ENCODE measurements around the gene KRI1.
A peak's percentile ranks its signal among the peaks of the same experiment; 100 is the strongest.
"Not testable (repeated sequence)": the region's sequence is repeated elsewhere in the genome, so short reads cannot be mapped to it uniquely, and the experiment has no call there.

Gene KRI1

GRCh38 chr19:10566658-10567410, 1.0 kb upstream of the KRI1 start:
- DNase-seq (ENCODE audit: low spot score in 2 of 2) (peak; percentile 46 to 57), ATAC-seq (ENCODE audit: low read depth) (peak; percentile 20)
- Mint-ChIP-seq H3K36me3 (peaks cover 9% of the 10 kb centered on the region), H3K27me3 (no peaks in the 10 kb centered on the region), H3K4me1 (peaks cover 26% of the 10 kb centered on the region), H3K4me3 (peak overlapping the region; percentile 91), H3K9me3 (no peaks in the 10 kb centered on the region), H3K27ac (peak overlapping the region; percentile 91)

- H3K9me3 Mint-ChIP-seq: no peaks in the 10 kb centered on the region
- peak overlapping the region; percentile 91 for H3K27ac Mint-ChIP-seq
- peaks cover 11% of the 10 kb centered on the region for H3K36me3 Mint-ChIP-seq
- no peak for DNase-seq (ENCODE audit: low spot score in 2 of 2)
- peak overlapping the region; percentile 91 for H3K4me3 Mint-ChIP-seq
- H3K4me1 Mint-ChIP-seq: peaks cover 26% of the 10 kb centered on the region
- no peak for ATAC-seq (ENCODE audit: low read depth)
- H3K27me3 Mint-ChIP-seq: no peaks in the 10 kb centered on the region
Measured at GRCh38 chr19:10566408-10566657, 523 bp upstream of the KRI1 start.

GRCh38 chr19:10565028-10565566, 713 bp downstream of the KRI1 start:
- Mint-ChIP-seq H3K4me3 (peak overlapping the region; percentile 91), H3K27me3 (no peaks in the 10 kb centered on the region), H3K4me1 (peaks cover 24% of the 10 kb centered on the region), H3K36me3 (peaks cover 14% of the 10 kb centered on the region), H3K9me3 (no peaks in the 10 kb centered on the region), H3K27ac (peak overlapping the region; percentile 91)
- ATAC-seq (ENCODE audit: low read depth): peak; percentile 16
- peak; percentile 48 to 62 for DNase-seq (ENCODE audit: low spot score in 2 of 2)

- DNase-seq (ENCODE audit: low spot score in 2 of 2) (no peak), ATAC-seq (ENCODE audit: low read depth) (no peak)
- Mint-ChIP-seq H3K36me3 (peaks cover 23% of the 10 kb centered on the region), H3K27me3 (no peaks in the 10 kb centered on the region), H3K9me3 (no peaks in the 10 kb centered on the region), H3K4me3 (no peak overlapping the region), H3K27ac (no peak overlapping the region), H3K4me1 (peaks cover 21% of the 10 kb centered on the region)
Measured at GRCh38 chr19:10562609-10563008, 3.2 kb downstream of the KRI1 start.

GRCh38 chr19:10560154-10560553, 5.7 kb downstream of the KRI1 start:
- no peaks in the 10 kb centered on the region for H3K9me3 Mint-ChIP-seq
- H3K4me1 Mint-ChIP-seq: peaks cover 9% of the 10 kb centered on the region
- no peak for ATAC-seq (ENCODE audit: low read depth)
- peaks cover 17% of the 10 kb centered on the region for H3K36me3 Mint-ChIP-seq
- no peak overlapping the region for H3K27ac Mint-ChIP-seq
- no peak for DNase-seq (ENCODE audit: low spot score in 2 of 2)
- H3K4me3 Mint-ChIP-seq: no peak overlapping the region
- H3K27me3 Mint-ChIP-seq: no peaks in the 10 kb centered on the region

GRCh38 chr19:10557603-10558197, 8.1 kb downstream of the KRI1 start:
- Mint-ChIP-seq H3K27me3 (no peaks in the 10 kb centered on the region), H3K9me3 (no peaks in the 10 kb centered on the region), H3K27ac (peak overlapping the region; percentile 42), H3K4me3 (no peak overlapping the region), H3K4me1 (peaks cover 15% of the 10 kb centered on the region), H3K36me3 (peaks cover 15% of the 10 kb centered on the region)
- no peak for ATAC-seq (ENCODE audit: low read depth)
- no peak for DNase-seq (ENCODE audit: low spot score in 2 of 2)

GRCh38 chr19:10555610-10555973, 10.2 kb downstream of the KRI1 start:
- Mint-ChIP-seq H3K27ac (peak overlapping the region; percentile 35), H3K9me3 (no peaks in the 10 kb centered on the region), H3K36me3 (peaks cover 18% of the 10 kb centered on the region), H3K4me3 (no peak overlapping the region), H3K4me1 (peaks cover 15% of the 10 kb centered on the region), H3K27me3 (no peaks in the 10 kb centered on the region)
- DNase-seq (ENCODE audit: low spot score in 2 of 2): no peak
- ATAC-seq (ENCODE audit: low read depth): no peak

GRCh38 chr19:10554760-10555609, 10.8 kb downstream of the KRI1 start:
- Mint-ChIP-seq H3K4me1 (peaks cover 15% of the 10 kb centered on the region), H3K9me3 (no peaks in the 10 kb centered on the region), H3K36me3 (peaks cover 16% of the 10 kb centered on the region), H3K4me3 (no peak overlapping the region), H3K27me3 (no peaks in the 10 kb centered on the region), H3K27ac (peak overlapping the region; percentile 86)
- DNase-seq (ENCODE audit: low spot score in 2 of 2): no peak
- ATAC-seq (ENCODE audit: low read depth): no peak

- Mint-ChIP-seq H3K4me3 (peak overlapping the region; percentile 71), H3K4me1 (peaks cover 15% of the 10 kb centered on the region), H3K9me3 (no peaks in the 10 kb centered on the region), H3K36me3 (peaks cover 14% of the 10 kb centered on the region), H3K27ac (peak overlapping the region; percentile 86), H3K27me3 (no peaks in the 10 kb centered on the region)
- peak; percentile 42 to 54 for DNase-seq (ENCODE audit: low spot score in 2 of 2)
- peak; percentile 86 for ATAC-seq (ENCODE audit: low read depth)
Measured at GRCh38 chr19:10553943-10554381, 11.8 kb downstream of the KRI1 start.

- peaks cover 15% of the 10 kb centered on the region for H3K4me1 Mint-ChIP-seq
- peak overlapping the region; percentile 86 for H3K27ac Mint-ChIP-seq
- peaks cover 14% of the 10 kb centered on the region for H3K36me3 Mint-ChIP-seq
- no peaks in the 10 kb centered on the region for H3K27me3 Mint-ChIP-seq
- no peaks in the 10 kb centered on the region for H3K9me3 Mint-ChIP-seq
- ATAC-seq (ENCODE audit: low read depth): no peak
- peak overlapping the region; percentile 71 for H3K4me3 Mint-ChIP-seq
- DNase-seq (ENCODE audit: low spot score in 2 of 2): no peak
Measured at GRCh38 chr19:10553087-10553667, 12.6 kb downstream of the KRI1 start.

- Mint-ChIP-seq H3K36me3 (peaks cover 12% of the 10 kb centered on the region), H3K27ac (peak overlapping the region; percentile 86), H3K27me3 (no peaks in the 10 kb centered on the region), H3K4me1 (peaks cover 15% of the 10 kb centered on the region), H3K9me3 (no peaks in the 10 kb centered on the region), H3K4me3 (no peak overlapping the region)
- DNase-seq (ENCODE audit: low spot score in 2 of 2) (no peak), ATAC-seq (ENCODE audit: low read depth) (no peak)
Measured at GRCh38 chr19:10552510-10553053, 13.2 kb downstream of the KRI1 start.

- no peaks in the 10 kb centered on the region for H3K9me3 Mint-ChIP-seq
- H3K4me3 Mint-ChIP-seq: no peak overlapping the region
- no peak for DNase-seq (ENCODE audit: low spot score in 2 of 2)
- ATAC-seq (ENCODE audit: low read depth): no peak
- peak overlapping the region; percentile 40 for H3K27ac Mint-ChIP-seq
- no peaks in the 10 kb centered on the region for H3K27me3 Mint-ChIP-seq
- peaks cover 14% of the 10 kb centered on the region for H3K36me3 Mint-ChIP-seq
- peaks cover 17% of the 10 kb centered on the region for H3K4me1 Mint-ChIP-seq
Measured at GRCh38 chr19:10551698-10552301, 14.0 kb downstream of the KRI1 start.

- not testable (repeated sequence) for H3K27ac Mint-ChIP-seq; ATAC-seq (ENCODE audit: low read depth); DNase-seq (ENCODE audit: low spot score in 2 of 2); H3K27me3 Mint-ChIP-seq; H3K4me3 Mint-ChIP-seq; H3K9me3 Mint-ChIP-seq
- Mint-ChIP-seq H3K4me1 (peaks cover 17% of the 10 kb centered on the region), H3K36me3 (peaks cover 14% of the 10 kb centered on the region)
Measured at GRCh38 chr19:10551006-10551405, 14.8 kb downstream of the KRI1 start.
